Measurements from ENCODE around the gene FRA10AC1. TPM values are rescaled to one million over a fixed set of nuclear protein-coding genes. Genes with fewer than 3 reads are reported as not detected.
"Not testable (repeated sequence)": the region's sequence is repeated elsewhere in the genome, so short reads cannot be mapped to it uniquely, and the experiment has no call there.

FRA10AC1 gene
- total RNA-seq, 1 experiment from 2014 or later: 20.3 TPM

DNA sequence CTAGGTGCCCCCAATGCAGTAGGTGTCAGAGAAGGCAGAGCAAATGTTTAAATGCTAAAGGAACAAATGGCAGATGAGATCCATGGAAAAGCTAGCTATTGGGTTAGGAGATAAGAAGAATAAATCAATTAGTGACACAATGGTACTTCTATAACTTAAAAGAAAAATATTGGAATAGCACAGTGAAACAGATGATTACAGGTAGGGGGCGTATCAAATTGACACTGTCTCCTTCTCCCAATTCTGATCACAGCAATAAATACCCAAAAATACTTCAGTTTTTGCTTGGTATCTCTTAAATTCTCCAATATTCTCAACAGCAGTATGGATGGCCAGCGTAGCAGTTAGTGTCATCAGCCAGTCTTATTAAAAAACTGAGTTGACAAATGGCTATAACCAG, 5.2 kb downstream of the FRA10AC1 start:
- intact Hi-C loops (cut with micrococcal nuclease; ENCODE audit: unreplicated experiment) (no loop called here), in situ Hi-C loops (cut with HindIII; ENCODE audit: low pct_unique_long_range_greater_than_20kb, low sequenced_read_pairs) (no loop called here)
- DNase-seq (ENCODE audit: low read depth, low spot score) (no peak), ATAC-seq (no peak)
- BruUV-seq (replicated peaks): no TSS peak
- Histone ChIP-seq H3K27ac (ENCODE audit: low read length) (no peak overlapping the region), H3K9me3 (ENCODE audit: control insufficient read depth, insufficient read depth, low read depth, low read length) (no peaks in the 10 kb centered on the region), H3K36me3 (ENCODE audit: control insufficient read depth, insufficient read depth, low read length) (peaks cover 34% of the 10 kb centered on the region), H3K27me3 (ENCODE audit: control insufficient read depth, insufficient read depth, low read length) (no peaks in the 10 kb centered on the region), H3K4me3 (ENCODE audit: low read depth in 2 of 2, low read length in 2 of 2) (no peak overlapping the region), H3K4me1 (ENCODE audit: control insufficient read depth, insufficient read depth, low read length) (peaks cover 7% of the 10 kb centered on the region; the same call in 1 of the 2 replicates)
- peak; percentile 28; the same call in 1 of the 2 replicates for TF ChIP-seq CTCF (IDR thresholded peaks at IDR 0.05)
- TF ChIP-seq, protein P1, sequence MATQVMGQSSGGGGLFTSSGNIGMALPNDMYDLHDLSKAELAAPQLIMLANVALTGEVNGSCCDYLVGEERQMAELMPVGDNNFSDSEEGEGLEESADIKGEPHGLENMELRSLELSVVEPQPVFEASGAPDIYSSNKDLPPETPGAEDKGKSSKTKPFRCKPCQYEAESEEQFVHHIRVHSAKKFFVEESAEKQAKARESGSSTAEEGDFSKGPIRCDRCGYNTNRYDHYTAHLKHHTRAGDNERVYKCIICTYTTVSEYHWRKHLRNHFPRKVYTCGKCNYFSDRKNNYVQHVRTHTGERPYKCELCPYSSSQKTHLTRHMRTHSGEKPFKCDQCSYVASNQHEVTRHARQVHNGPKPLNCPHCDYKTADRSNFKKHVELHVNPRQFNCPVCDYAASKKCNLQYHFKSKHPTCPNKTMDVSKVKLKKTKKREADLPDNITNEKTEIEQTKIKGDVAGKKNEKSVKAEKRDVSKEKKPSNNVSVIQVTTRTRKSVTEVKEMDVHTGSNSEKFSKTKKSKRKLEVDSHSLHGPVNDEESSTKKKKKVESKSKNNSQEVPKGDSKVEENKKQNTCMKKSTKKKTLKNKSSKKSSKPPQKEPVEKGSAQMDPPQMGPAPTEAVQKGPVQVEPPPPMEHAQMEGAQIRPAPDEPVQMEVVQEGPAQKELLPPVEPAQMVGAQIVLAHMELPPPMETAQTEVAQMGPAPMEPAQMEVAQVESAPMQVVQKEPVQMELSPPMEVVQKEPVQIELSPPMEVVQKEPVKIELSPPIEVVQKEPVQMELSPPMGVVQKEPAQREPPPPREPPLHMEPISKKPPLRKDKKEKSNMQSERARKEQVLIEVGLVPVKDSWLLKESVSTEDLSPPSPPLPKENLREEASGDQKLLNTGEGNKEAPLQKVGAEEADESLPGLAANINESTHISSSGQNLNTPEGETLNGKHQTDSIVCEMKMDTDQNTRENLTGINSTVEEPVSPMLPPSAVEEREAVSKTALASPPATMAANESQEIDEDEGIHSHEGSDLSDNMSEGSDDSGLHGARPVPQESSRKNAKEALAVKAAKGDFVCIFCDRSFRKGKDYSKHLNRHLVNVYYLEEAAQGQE (IDR thresholded peaks at IDR 0.05; ENCODE audit: insufficient read depth in 1 of 2, low read depth in 2 of 2, low read length in 1 of 2): no peak
- CTCF ChIA-PET: interaction anchor here (1.1 kb wide), 1 partner anchor 25 kb away, joined by 3 read pairs; no protein-coding TSS in a partner anchor
- POLR2A ChIA-PET: interaction anchor here (0.5 kb wide), 1 partner anchor 62 kb away, joined by 3 read pairs; no protein-coding TSS in a partner anchor

- H3K27me3 ChIP-seq (ENCODE audit: control insufficient read depth, insufficient read depth, low read length); H3K4me1 ChIP-seq (ENCODE audit: control insufficient read depth, insufficient read depth, low read length); DNase-seq (ENCODE audit: low read depth, low spot score); H3K4me3 ChIP-seq (ENCODE audit: low read depth in 2 of 2, low read length in 2 of 2); POLR2A ChIA-PET; BruUV-seq (replicated peaks); H3K27ac ChIP-seq (ENCODE audit: low read length); H3K9me3 ChIP-seq (ENCODE audit: control insufficient read depth, insufficient read depth, low read depth, low read length); in situ Hi-C loops (cut with HindIII; ENCODE audit: low pct_unique_long_range_greater_than_20kb, low sequenced_read_pairs); intact Hi-C loops (cut with micrococcal nuclease; ENCODE audit: unreplicated experiment); ATAC-seq: not testable (repeated sequence)
- CTCF ChIA-PET: interaction anchor here (0.6 kb wide), 1 partner anchor 48 kb away, joined by 5 read pairs; no protein-coding TSS in a partner anchor
- peaks cover 40% of the 10 kb centered on the region for H3K36me3 ChIP-seq (ENCODE audit: control insufficient read depth, insufficient read depth, low read length)
These were observed 5.8 kb downstream of the FRA10AC1 start for GRCh38 chr10:93696582-93696981.

- ATAC-seq (no peak), DNase-seq (ENCODE audit: low read depth, low spot score) (no peak)
- CTCF ChIA-PET: interaction anchor here (0.6 to 0.7 kb wide), 2 partner anchors 138 to 181 kb away, joined by 3 to 5 read pairs; no protein-coding TSS in a partner anchor
- BruUV-seq (replicated peaks): no TSS peak
- Histone ChIP-seq H3K27me3 (ENCODE audit: control insufficient read depth, insufficient read depth, low read length) (no peaks in the 10 kb centered on the region), H3K4me3 (ENCODE audit: low read depth in 2 of 2, low read length in 2 of 2) (no peak overlapping the region), H3K9me3 (ENCODE audit: control insufficient read depth, insufficient read depth, low read depth, low read length) (no peaks in the 10 kb centered on the region), H3K27ac (ENCODE audit: low read length) (no peak overlapping the region), H3K4me1 (ENCODE audit: control insufficient read depth, insufficient read depth, low read length) (no peaks in the 10 kb centered on the region), H3K36me3 (ENCODE audit: control insufficient read depth, insufficient read depth, low read length) (peaks cover 40% of the 10 kb centered on the region)
- intact Hi-C loops (cut with micrococcal nuclease; ENCODE audit: unreplicated experiment) (no loop called here), in situ Hi-C loops (cut with HindIII; ENCODE audit: low pct_unique_long_range_greater_than_20kb, low sequenced_read_pairs) (no loop called here)
- POLR2A ChIA-PET: no interaction called here
- TF ChIP-seq POLR2AphosphoS5 (IDR thresholded peaks at IDR 0.05; ENCODE audit: low read depth, low read length) (no peak), SIN3A (IDR thresholded peaks at IDR 0.05; ENCODE audit: borderline replicate concordance, insufficient read depth, low read depth, low read length) (no peak), TCF7L2 (IDR thresholded peaks at IDR 0.05; ENCODE audit: low read depth, low read length) (no peak), CTCF (IDR thresholded peaks at IDR 0.05) (no peak)
- TF ChIP-seq, protein P1 (IDR thresholded peaks at IDR 0.05; ENCODE audit: insufficient read depth in 1 of 2, low read depth in 2 of 2, low read length in 1 of 2): no peak
These were observed 6.7 kb downstream of the FRA10AC1 start for GRCh38 chr10:93695740-93696139.

All from Panc1 (cell line).